Activated CD4-positive, alpha-beta T cell treated with anti-CD3 and anti-CD28 coated beads for 24 hours (primary cell): ENCODE measurements around the gene RPLP2.

Source experiments
- DNase-seq, 2 donors: peaks; one replicate each; pipeline ENCODE4 v3.0.0-alpha.2; 2020; ENCODE audit warnings: low read depth in 2 of 2

RPLP2 gene

DNA sequence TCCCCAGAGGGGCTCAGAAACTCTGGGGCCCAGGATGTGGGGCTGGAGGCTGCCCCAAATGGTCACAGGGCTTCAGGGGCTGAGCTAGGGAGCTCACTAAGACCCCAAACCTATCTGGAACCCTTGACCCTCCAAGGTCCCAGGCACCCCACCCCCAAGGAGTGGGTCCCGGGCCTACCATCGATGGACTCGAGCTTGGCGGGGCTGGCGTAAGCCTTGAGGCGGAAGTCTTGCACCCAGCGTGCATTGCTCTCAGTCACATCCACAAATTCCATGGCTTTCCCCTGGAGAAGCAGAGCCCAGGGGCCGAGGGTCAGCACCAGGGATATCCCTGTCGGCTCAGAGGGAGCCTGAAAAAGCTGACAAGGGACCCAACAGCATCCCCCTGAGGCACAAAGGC is 35.9 kb upstream of the RPLP2 start:
- no peak for DNase-seq

DNA sequence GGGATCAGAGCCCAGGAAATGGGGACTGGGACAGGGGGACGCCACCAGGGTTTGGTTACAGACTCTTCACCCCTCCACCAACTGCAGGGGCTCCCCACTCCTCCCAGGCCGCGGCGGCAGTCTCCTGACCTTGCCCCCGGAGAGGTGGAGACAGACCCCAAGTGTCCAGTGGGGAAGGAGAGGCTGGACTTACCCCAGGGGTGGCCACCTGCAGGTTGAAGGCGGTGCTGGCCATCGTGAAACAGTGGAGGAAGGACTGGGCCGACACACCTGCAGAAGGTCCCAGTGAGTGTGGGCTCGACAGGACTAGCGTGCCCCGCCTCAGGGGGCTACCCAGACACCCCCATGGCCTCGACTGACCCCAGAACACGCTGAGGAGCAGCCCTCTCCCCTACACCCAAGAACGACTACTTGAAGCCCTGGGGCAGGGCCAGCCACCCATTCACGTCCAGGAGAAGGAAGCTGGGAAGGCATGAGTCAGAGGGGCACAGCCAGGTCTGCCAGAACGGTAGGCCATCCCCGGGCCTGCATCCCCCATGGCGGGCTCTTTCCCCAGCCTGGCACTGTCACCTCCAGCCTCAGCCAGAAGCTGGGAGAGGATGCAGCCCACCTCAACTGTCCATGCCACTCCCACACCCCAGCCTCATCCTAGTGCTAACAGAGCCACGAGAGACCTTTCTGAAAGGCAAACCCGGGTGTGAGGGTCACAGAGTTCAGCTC is 34.7 kb upstream of the RPLP2 start:
- DNase-seq, result no peak

DNA sequence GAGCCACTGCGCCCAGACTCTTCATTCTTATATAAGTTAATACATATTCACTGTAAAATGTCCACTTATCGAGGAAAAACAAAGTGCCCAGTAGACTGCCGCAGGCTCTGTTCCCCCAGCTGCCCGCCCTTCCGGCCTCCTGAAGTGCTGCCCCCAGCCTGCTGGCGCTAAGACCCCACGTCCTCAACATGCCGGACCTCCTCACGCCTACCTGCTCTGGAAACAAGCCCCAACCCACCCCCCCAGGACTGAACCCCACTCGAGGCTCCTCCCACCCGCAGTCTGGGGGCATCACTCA is 33.6 kb upstream of the RPLP2 start:
- no peak for DNase-seq

DNA sequence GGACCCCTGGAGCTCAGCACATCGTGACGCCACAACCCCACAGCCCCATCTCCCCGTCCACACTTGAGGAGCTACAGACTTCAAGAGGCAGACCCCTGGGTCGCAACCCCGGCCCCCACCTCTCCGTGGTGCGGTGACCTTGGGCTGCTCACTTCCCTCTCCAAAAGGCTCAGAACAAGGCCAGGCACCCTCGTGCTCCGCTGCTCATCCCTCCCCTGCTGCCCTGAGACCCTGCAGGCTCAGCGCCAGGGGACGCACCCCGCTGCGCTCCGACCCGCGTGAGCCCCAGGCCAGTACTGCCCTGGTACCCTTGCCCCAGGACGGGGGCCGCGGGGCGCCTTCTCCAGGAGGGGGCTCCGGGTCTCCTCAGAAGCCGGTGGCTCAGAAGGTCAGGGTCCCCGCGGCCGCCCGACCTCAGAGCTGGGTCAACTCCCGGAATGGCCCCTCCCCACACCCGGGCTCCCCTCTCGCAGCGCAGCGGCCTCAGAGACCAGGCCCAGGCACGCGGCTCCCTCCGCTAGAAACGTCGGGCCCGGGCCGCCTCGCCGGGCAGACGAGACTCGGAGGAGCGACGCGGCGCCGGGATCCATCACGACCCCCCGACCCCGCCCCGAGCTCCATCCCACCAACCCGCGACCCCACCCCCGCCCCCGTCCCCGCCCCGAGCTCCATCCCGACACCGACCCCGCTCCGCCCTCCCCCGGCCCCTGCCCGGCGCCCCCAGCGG is 33.0 kb upstream of the RPLP2 start:
- no peak for DNase-seq

DNA sequence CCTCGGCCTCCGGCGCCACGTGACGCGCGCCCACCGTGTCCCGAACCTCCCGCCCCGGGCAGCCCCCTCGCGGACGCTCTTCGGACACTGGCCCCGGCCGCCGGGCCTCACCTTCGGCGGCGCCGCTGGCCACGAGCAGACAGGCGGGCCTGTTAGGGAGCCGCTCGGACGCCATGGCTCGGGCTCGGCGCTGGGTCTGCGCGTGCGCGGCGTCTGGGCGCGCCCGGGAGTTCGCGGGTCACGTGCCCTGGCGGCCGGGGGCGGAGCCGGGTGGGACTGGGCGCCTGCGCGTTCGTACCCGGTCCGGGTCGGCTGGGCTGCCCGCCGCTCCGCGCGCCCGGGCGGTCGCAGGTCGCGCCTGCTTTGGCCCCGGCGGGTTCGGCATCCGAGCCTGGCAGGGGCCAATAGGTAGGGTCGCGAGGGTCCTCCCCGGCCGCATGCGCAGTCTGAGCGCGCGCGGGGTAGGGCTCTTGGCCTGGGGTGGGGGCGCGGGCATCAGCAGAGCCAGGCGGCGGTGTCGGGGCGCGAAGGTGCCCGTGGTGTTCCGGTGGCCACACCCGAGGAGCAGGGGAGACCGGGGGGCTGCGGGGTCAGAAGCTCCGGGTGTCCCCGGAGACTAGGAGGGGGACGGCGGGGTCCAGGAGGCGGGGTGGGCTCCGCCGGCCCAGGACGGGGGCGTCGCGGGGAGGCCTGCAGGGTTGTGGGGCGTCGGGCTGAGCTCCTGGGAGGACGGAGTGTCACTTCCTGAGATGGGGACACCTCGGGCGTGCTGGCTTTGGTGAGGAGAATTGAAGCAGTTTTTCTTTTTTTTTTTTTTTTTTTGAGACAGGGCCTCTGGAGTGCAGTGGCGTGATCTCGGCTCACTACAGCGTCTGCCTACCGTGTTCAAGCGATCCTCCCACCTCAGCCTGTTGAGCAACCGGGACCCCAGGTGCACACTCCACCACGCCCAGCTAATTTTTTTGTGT is 32.2 kb upstream of the RPLP2 start, which contains the start of gene GATD1:
TSS of gene GATD1 (minus strand) at position 200 of the 968 bp plus-strand sequence. CDS start at position 175, 25 bp downstream.
- DNase-seq, result peak; percentile 88 to 92

DNA sequence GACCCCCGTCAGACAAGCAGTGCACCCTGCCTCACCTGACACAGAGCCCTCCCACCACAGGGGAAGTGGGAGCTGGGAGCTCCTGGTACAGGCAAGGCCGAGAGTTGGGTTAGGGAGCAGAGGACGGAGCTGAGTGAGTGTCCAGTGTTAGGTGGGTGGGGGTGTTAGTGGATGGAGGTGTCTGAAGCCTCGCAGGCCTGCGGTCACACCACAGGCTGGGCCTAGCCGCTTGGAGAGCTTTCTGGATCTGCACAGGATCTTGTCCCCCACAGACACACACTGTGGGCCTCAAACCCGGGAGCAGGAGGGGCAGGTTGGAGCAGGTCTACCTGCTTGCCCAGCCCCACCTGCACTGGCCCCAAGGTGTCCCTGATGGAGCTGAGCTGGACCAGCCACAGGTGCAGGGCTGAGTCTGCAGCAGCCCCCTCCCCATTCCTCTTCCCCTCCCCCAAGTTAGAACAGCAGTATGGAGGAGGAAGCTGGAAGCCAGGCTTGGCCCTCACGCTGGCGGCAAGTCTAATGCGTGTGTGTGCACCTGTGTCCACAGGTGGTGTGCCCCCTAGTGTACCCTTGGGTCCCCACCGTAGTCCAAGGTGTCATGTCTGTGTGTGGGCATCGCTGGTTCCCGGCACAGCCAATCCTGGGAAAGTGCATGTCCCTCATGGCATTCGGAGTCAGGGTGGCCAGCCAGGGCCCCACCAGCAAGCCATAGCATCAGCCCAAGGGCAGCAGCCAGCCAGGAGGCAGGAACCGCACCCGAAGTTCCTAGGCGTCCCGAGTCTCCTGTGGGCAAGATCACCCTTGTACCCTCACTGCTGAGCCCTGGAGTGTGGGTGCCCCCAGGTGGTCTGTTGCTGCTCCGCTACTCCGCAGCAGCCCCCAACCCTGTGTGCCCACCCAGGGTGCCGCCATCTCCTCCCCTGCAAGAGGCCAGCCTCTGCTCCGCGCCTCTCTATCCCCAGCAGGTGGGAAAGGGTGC is 30.5 kb upstream of the RPLP2 start:
- DNase-seq, result no peak

DNA sequence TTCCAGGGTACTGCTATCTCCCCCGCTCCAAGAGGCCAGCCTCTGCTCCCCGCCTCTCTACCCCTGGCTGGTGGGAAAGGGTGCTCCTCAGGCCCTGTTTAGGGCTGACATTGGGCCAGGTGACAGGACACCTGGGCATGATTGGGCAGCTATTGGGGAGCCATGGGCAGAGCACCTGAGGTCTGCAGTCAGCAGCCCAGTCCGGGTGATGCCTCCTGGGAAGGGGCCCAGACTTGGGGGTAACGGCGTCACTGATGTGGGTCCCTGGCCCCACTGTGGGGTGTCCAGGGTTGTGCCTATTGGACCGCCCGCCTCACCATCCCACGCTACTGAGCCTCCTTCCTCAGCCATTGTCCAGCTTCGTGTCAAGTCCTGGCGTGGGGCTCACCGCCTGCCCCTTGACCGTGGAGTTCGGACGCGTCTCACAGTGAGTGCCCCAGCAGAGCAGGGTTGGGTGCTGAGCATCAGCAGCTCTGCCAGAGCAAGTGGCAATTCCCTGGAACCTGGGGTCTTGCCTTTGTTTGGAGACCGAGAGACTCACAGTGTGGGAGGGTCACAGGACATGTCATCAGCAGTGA is 29.7 kb upstream of the RPLP2 start:
- DNase-seq, result no peak

DNA sequence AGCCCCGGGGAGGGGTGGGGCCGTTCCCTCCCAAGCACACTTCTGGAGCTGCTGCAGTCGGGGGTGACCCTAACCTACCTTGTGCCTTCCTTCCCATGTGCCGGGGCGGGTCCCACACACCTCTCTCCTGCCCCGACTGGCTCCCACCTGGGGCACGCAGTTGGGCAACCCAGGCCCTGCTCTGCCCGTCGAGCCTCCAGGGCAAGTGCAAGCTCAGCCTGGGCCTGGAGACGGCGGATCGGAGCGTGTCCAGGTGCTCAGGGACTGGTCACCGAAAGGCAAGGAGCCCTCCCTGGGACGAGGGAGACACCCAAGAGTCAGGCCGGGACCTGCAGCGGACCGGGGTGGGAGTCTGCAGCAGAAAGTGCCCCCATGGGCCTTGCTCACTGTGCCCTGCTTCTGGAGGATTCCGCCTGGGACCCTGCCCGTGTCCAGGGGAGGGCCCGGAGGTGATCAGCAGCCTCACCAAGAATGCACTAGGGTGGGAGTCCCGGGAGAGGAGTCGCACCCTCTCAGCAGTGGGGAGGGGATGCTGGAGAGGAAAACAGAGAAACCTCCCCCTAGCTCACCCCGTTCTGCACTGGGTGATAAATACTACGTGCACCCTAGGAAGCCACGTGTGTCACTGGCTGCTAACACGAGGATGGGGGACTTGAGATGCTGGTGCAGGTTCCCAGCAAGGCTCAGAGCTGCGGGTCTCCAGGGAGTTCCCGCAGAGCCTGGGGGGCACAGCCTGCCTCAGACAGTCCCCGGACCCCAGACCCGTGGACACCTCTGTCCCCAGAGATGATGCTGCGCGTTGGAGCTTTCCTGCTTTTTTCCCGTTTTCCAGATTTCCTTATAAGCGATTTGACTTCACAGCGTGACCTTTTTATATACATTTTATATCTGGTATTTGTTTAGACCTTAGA is 27.2 kb upstream of the RPLP2 start:
- DNase-seq, result no peak

DNA sequence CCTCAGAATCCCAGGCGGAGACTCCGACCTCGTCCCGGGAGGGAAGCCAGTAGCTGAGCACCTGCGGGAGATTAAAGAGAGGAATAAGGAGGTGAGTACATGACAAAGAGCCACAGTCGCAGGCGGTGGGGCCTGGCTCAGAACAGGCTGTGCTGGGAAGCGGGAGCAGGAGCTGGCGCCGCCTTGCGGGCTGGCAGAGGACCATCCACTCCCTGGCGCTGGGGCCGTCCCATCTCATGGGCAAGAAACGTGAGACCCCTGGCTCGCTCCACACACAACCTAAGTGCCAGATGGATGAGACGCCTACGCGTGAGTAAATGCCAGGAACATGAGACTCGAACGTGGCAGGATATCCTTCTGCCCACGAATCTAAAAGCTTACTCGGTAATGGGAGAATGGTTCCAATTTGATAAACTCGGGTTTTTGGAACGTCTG is 26.2 kb upstream of the RPLP2 start:
- DNase-seq, result no peak

DNA sequence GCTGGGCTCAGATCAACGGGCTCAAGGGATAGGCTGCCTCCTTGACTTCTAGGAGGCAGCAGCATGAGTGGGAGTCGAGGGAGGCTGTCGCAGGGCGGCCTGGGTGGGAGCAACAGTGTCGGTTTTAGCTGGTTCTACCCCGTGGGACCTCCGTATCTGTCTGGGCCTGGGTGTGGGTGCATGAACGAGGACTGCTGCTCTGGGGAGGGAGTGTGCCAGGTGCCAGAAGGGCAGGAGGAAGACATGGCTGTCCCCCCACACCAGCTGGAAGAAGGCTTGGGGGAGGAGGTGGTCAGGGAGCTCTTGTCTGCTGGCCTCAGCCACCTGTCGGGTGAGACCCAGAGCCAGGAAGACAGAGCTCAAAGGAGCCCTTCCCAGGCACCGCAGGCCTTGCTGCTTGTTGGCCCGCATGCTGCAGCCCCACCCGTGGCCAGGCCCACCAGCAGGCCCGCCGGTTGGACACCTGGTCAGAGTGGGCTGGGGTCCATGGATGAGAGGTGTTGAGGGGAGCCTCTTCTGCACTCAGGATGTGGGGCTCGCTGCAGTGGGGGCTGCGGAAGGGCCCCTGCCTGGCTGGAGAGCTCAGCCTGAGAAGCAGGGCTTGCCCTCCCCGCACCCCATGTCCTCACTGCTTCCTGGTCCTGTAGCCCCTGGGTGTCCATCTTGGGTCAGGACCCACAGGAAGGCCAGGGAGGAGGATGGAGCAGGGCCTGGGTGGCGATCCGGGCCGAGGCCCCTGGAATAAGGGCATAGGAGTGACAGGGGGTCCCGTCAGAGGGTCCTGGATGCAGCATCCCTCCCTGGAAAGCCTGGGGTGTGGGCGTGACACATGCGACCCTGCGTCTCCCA is 23.3 kb upstream of the RPLP2 start:
- no peak for DNase-seq

DNA sequence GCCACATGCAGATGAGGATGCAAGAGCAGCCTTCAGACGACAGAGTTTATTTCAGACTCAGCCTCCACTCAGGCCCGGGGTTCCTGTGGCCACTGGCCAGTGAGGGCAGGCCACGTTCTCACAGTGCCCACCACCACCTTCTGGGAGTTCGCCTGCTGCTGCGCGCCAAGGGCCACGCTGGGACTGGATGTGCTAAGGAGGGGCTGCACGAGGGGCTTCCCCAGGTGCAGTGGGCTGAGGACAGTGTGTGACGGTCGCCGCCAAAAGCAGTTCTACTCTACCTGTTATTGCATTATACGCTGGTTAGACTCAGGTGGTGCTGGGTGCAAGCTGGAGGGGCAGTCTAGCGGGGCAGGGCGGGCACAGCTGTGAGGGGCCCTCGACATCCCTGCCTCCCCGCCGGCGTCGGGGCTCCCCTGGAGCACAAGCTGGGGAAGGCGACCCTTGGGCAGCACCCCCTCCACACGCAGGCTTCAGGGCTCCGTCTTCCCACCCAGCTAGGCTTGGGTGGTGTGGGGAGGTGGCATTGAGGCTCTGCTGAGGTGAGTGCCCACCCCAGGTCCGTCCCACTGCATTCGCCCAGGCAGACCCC is 22.6 kb upstream of the RPLP2 start:
- no peak for DNase-seq

DNA sequence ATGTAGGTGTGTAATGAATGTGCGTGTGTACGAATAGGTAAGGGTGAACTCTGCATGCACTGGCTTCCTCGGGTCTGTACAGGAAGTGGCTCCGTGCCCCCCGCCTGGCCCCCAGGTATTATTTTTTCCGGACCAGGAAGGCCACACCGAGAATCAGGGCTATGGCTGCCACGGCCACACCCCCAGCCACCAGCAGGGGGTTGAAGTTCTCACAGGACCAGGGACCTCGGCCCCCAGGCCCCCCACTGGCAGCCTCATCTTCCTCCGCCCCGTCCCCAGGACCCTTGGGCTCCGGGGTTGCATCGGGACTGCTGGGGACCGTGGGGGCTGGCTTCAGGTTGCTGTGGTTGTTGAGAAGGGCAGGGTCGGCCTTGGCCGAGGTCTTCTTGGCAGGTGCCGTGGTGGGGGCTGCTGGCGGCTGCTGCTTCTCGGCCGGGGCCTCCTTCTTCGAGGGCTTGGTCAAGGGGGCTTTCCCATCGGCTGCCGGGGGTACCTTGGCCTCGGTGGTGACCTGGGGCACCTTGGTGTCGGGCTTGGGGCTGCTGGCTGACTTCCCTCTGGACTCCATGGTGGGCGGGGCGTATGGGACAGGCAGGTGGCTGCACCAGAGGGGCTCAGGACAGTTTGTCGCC is 21.6 kb upstream of the RPLP2 start:
- DNase-seq, result no peak

DNA sequence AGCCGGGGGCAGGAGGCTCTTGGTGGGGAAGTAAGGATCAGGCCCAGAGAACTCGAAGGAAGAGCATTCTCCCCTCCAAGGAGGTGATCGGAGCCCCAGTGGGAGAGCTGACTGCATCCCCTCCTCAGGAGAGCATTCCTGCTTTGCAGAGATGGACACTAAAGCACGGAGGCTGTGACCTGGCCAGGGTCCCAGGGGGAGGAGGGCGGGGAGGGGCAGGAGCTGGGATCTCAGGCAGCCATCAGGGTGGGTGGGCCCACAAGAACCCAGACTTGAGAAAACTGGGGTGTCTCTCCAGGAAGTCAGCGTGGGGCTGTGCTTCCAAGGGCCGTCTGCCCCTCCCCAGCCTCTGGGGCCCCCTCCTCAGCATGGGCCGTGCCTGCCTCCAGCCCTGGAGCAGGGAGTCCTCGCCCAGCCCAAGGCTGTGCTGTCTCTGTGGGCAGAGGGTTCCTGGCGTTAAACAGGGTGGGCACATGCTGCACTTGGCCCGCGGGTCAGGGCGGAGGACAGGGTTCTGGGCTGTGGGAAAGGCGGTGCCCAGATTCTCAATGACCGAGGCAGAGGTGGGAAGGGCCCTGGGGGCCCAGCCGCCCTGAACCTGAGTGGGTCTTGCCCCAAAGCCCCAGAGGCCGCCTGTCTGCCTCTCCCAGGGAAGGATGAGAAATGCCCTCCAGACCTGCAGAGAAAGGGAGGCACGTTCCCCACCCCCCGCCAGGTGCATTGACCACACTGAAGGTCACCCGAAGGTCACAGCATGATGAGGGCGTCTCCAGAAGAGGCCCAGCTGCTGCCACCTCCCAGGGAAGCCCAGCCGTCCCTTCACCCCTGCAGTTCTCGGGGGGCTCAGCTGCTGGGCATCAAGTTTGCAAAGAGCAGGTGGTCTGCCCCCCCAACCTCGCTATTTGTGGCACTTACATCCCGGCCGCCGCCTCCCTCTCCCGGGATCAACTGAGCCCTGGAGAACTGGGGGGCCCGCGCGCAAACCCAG is 20.5 kb upstream of the RPLP2 start:
- no peak for DNase-seq

DNA sequence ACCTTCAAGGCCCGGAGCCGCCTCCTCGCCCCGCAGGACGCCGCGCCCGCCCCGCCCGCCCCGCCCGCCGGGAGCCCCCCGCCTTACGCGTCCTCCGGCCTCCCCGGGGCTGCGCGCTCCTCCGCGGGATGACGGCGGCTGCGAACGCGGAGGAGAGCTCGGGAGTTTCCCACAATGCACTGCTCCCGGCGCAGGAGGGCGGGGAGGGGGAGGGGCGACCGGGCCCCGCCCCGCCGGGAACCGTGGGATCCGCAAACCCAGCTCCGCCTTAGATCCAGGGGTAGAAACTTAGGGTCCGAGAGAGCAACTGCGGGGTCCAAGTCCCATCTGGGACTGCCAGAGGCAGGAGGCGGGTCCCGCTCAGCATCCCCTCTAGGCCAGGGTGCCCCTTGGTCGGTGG is 19.8 kb upstream of the RPLP2 start, which contains the start of gene CEND1:
TSS of gene CEND1 (minus strand) at position 148 of the 400 bp plus-strand sequence. CDS start 1,514 bp downstream, outside the sequence.
- no peak for DNase-seq

DNA sequence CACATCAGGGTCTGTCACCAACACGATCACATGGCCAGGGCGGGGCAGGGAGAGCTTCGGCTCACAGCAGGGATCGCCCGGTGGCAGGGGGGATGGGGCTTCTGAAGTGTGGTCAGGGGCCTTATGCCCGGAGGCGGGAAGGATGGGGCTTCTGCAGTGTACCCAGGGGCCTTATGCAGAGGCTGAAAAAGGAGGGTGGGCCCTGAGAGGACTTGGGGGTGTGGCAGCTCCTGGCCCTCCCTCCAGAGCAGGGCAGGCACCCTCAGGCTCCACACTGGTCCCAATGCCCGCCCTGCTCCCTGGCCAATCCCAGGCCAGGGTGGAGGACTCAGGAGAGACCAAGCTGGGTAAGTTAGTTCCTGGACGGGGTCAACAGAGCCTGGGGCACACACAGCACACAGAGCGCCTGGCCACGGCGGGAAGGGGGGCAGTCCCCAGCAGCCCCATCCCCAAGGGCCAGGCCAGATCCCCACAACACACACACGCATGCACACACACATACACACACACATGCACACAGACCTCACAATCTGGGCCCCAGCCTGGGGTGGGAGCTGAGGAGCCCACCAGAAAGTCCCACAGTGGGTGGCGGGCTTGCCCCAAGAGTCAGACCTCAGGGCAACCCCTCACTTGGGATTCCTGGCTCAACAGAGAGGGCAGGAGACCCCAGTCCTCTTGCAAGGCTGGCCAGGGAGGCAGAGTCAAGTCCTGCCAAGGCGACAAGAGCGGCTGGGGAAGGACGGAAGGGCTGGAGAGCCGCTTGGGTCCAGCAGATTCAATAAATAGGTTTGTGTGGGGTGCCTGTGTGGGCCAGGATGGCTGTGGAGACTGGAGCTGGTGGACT is 18.8 kb upstream of the RPLP2 start:
- no peak for DNase-seq
